Measurements from ENCODE around the gene AP2M1.
"Not testable (repeated sequence)": the region's sequence is repeated elsewhere in the genome, so short reads cannot be mapped to it uniquely, and the experiment has no call there.

AP2M1 gene

GRCh38 chr3:184142199-184142598 lies 32.5 kb upstream of the AP2M1 start:
- H3K27ac ChIP-seq (ENCODE audit: low read length): no peak overlapping the region
- H3K9me3 ChIP-seq (ENCODE audit: control insufficient read depth, insufficient read depth, low read length): no peaks in the 10 kb centered on the region
- WGBS (ENCODE audit: insufficient coverage, insufficient read length): no CpG with 5 or more reads among the region's 7 CpGs
- H3K36me3 ChIP-seq (ENCODE audit: control insufficient read depth, insufficient read depth, low read length): peaks cover 18% of the 10 kb centered on the region; the same call in 1 of the 2 replicates
- no peak overlapping the region for H3K4me3 ChIP-seq (ENCODE audit: low read length)
- H3K4me1 ChIP-seq (ENCODE audit: control insufficient read depth, insufficient read depth, low read length): no peaks in the 10 kb centered on the region
- H3K27me3 ChIP-seq (ENCODE audit: control insufficient read depth, insufficient read depth, low read length): no peaks in the 10 kb centered on the region
- no peak for DNase-seq (ENCODE audit: low read depth, low spot score)

- no peak overlapping the region for H3K4me3 ChIP-seq (ENCODE audit: low read length)
Measured at GRCh38 chr3:184143327-184143726, 31.3 kb upstream of the AP2M1 start.

GRCh38 chr3:184144505-184144904 lies 30.1 kb upstream of the AP2M1 start:
- peaks cover 18% of the 10 kb centered on the region; the same call in 1 of the 2 replicates for H3K36me3 ChIP-seq (ENCODE audit: control insufficient read depth, insufficient read depth, low read length)
- H3K27ac ChIP-seq (ENCODE audit: low read length): no peak overlapping the region
- no CpG with 5 or more reads among the region's 5 CpGs for WGBS (ENCODE audit: insufficient coverage, insufficient read length)
- H3K9me3 ChIP-seq (ENCODE audit: control insufficient read depth, insufficient read depth, low read length): no peaks in the 10 kb centered on the region
- H3K4me3 ChIP-seq (ENCODE audit: low read length): no peak overlapping the region
- DNase-seq (ENCODE audit: low read depth, low spot score): no peak
- H3K27me3 ChIP-seq (ENCODE audit: control insufficient read depth, insufficient read depth, low read length): no peaks in the 10 kb centered on the region
- H3K4me1 ChIP-seq (ENCODE audit: control insufficient read depth, insufficient read depth, low read length): no peaks in the 10 kb centered on the region

More at GRCh38 chr3:184143327-184143726, 31.3 kb upstream of the AP2M1 start:
- Histone ChIP-seq H3K4me1 (ENCODE audit: control insufficient read depth, insufficient read depth, low read length) (no peaks in the 10 kb centered on the region), H3K36me3 (ENCODE audit: control insufficient read depth, insufficient read depth, low read length) (peaks cover 18% of the 10 kb centered on the region; the same call in 1 of the 2 replicates), H3K9me3 (ENCODE audit: control insufficient read depth, insufficient read depth, low read length) (no peaks in the 10 kb centered on the region), H3K27ac (ENCODE audit: low read length) (no peak overlapping the region), H3K27me3 (ENCODE audit: control insufficient read depth, insufficient read depth, low read length) (no peaks in the 10 kb centered on the region)
- no peak for DNase-seq (ENCODE audit: low read depth, low spot score)
- no CpG with 5 or more reads among the region's 3 CpGs for WGBS (ENCODE audit: insufficient coverage, insufficient read length)

GRCh38 chr3:184145111-184145524 lies 29.5 kb upstream of the AP2M1 start:
- Histone ChIP-seq H3K27me3 (ENCODE audit: control insufficient read depth, insufficient read depth, low read length) (no peaks in the 10 kb centered on the region), H3K4me3 (ENCODE audit: low read length) (no peak overlapping the region), H3K36me3 (ENCODE audit: control insufficient read depth, insufficient read depth, low read length) (peaks cover 18% of the 10 kb centered on the region; the same call in 1 of the 2 replicates), H3K9me3 (ENCODE audit: control insufficient read depth, insufficient read depth, low read length) (no peaks in the 10 kb centered on the region), H3K27ac (ENCODE audit: low read length) (no peak overlapping the region), H3K4me1 (ENCODE audit: control insufficient read depth, insufficient read depth, low read length) (no peaks in the 10 kb centered on the region)
- DNase-seq (ENCODE audit: low read depth, low spot score): no peak
- no CpG with 5 or more reads among the region's 4 CpGs for WGBS (ENCODE audit: insufficient coverage, insufficient read length)

- Histone ChIP-seq H3K36me3 (ENCODE audit: control insufficient read depth, insufficient read depth, low read length) (peaks cover 18% of the 10 kb centered on the region; the same call in 1 of the 2 replicates), H3K4me1 (ENCODE audit: control insufficient read depth, insufficient read depth, low read length) (no peaks in the 10 kb centered on the region)
Measured at GRCh38 chr3:184145751-184146270, 28.8 kb upstream of the AP2M1 start.

GRCh38 chr3:184148076-184148475 lies 26.6 kb upstream of the AP2M1 start:
- WGBS (ENCODE audit: insufficient coverage, insufficient read length): no CpG with 5 or more reads among the region's 3 CpGs
- H3K9me3 ChIP-seq (ENCODE audit: control insufficient read depth, insufficient read depth, low read length): no peaks in the 10 kb centered on the region
- no peak overlapping the region for H3K27ac ChIP-seq (ENCODE audit: low read length)
- no peak for DNase-seq (ENCODE audit: low read depth, low spot score)
- H3K4me3 ChIP-seq (ENCODE audit: low read length): no peak overlapping the region
- no peaks in the 10 kb centered on the region for H3K27me3 ChIP-seq (ENCODE audit: control insufficient read depth, insufficient read depth, low read length)
- no peaks in the 10 kb centered on the region for H3K4me1 ChIP-seq (ENCODE audit: control insufficient read depth, insufficient read depth, low read length)
- H3K36me3 ChIP-seq (ENCODE audit: control insufficient read depth, insufficient read depth, low read length): peaks cover 7% of the 10 kb centered on the region; the same call in 1 of the 2 replicates

More at GRCh38 chr3:184145751-184146270, 28.8 kb upstream of the AP2M1 start:
- Histone ChIP-seq H3K4me3 (ENCODE audit: low read length) (no peak overlapping the region), H3K27me3 (ENCODE audit: control insufficient read depth, insufficient read depth, low read length) (no peaks in the 10 kb centered on the region), H3K27ac (ENCODE audit: low read length) (no peak overlapping the region), H3K9me3 (ENCODE audit: control insufficient read depth, insufficient read depth, low read length) (no peaks in the 10 kb centered on the region)
- WGBS (ENCODE audit: insufficient coverage, insufficient read length): no CpG with 5 or more reads among the region's 8 CpGs
- DNase-seq (ENCODE audit: low read depth, low spot score): no peak

GRCh38 chr3:184149123-184149522 lies 25.5 kb upstream of the AP2M1 start:
- no peaks in the 10 kb centered on the region for H3K27me3 ChIP-seq (ENCODE audit: control insufficient read depth, insufficient read depth, low read length)
- H3K36me3 ChIP-seq (ENCODE audit: control insufficient read depth, insufficient read depth, low read length): no peaks in the 10 kb centered on the region; the same call in 1 of the 2 replicates
- no peaks in the 10 kb centered on the region for H3K4me1 ChIP-seq (ENCODE audit: control insufficient read depth, insufficient read depth, low read length)
- WGBS (ENCODE audit: insufficient coverage, insufficient read length): no CpG with 5 or more reads among the region's 6 CpGs
- no peak overlapping the region for H3K27ac ChIP-seq (ENCODE audit: low read length)
- no peak for DNase-seq (ENCODE audit: low read depth, low spot score)
- H3K9me3 ChIP-seq (ENCODE audit: control insufficient read depth, insufficient read depth, low read length): no peaks in the 10 kb centered on the region
- no peak overlapping the region for H3K4me3 ChIP-seq (ENCODE audit: low read length)

- WGBS (ENCODE audit: insufficient coverage, insufficient read length): no CpG with 5 or more reads among the region's 6 CpGs
Measured at GRCh38 chr3:184149770-184150169, 24.9 kb upstream of the AP2M1 start.

GRCh38 chr3:184154885-184155643 lies 19.6 kb upstream of the AP2M1 start, which contains the start of gene DVL3:
DVL3 (plus strand) TSS chr3:184155377; CDS start chr3:184155636, 259 bp downstream.
- H3K27me3 ChIP-seq (ENCODE audit: control insufficient read depth, insufficient read depth, low read length): no peaks in the 10 kb centered on the region
- peak within 1 kb of the TSS; percentile 96 for H3K4me3 ChIP-seq (ENCODE audit: low read length)
- no CpG with 5 or more reads among the region's 84 CpGs for WGBS (ENCODE audit: insufficient coverage, insufficient read length)
- H3K36me3 ChIP-seq (ENCODE audit: control insufficient read depth, insufficient read depth, low read length): no peaks in the 10 kb centered on the region
- DNase-seq (ENCODE audit: low read depth, low spot score): no peak
- peaks cover 2% of the 10 kb centered on the region; the same call in 1 of the 2 replicates for H3K4me1 ChIP-seq (ENCODE audit: control insufficient read depth, insufficient read depth, low read length)
- H3K9me3 ChIP-seq (ENCODE audit: control insufficient read depth, insufficient read depth, low read length): no peaks in the 10 kb centered on the region
- H3K27ac ChIP-seq (ENCODE audit: low read length): no peak within 1 kb of the TSS

More at GRCh38 chr3:184149770-184150169, 24.9 kb upstream of the AP2M1 start:
- H3K4me3 ChIP-seq (ENCODE audit: low read length); H3K9me3 ChIP-seq (ENCODE audit: control insufficient read depth, insufficient read depth, low read length); H3K27ac ChIP-seq (ENCODE audit: low read length); H3K27me3 ChIP-seq (ENCODE audit: control insufficient read depth, insufficient read depth, low read length); DNase-seq (ENCODE audit: low read depth, low spot score); H3K36me3 ChIP-seq (ENCODE audit: control insufficient read depth, insufficient read depth, low read length); H3K4me1 ChIP-seq (ENCODE audit: control insufficient read depth, insufficient read depth, low read length): not testable (repeated sequence)

- no peak for DNase-seq (ENCODE audit: low read depth, low spot score)
- H3K27ac ChIP-seq (ENCODE audit: low read length): no peak overlapping the region
- H3K36me3 ChIP-seq (ENCODE audit: control insufficient read depth, insufficient read depth, low read length): no peaks in the 10 kb centered on the region
- H3K4me1 ChIP-seq (ENCODE audit: control insufficient read depth, insufficient read depth, low read length): peaks cover 2% of the 10 kb centered on the region; the same call in 1 of the 2 replicates
- H3K27me3 ChIP-seq (ENCODE audit: control insufficient read depth, insufficient read depth, low read length): no peaks in the 10 kb centered on the region
- WGBS (ENCODE audit: insufficient coverage, insufficient read length): no CpG with 5 or more reads among the region's 47 CpGs
- H3K4me3 ChIP-seq (ENCODE audit: low read length): peak overlapping the region; percentile 96
- no peaks in the 10 kb centered on the region for H3K9me3 ChIP-seq (ENCODE audit: control insufficient read depth, insufficient read depth, low read length)
Measured at GRCh38 chr3:184155644-184156521, 18.8 kb upstream of the AP2M1 start.
